DMS53 treated with DMSO at 0.1 percent for 48 hours (cell line): ENCODE results near the gene SPEG.

ENCODE experiments used
- DNase-seq: peaks from one replicate; lab custom pipeline; 2025; ENCODE audit not compliant: unreplicated experiment; lab: John Stamatoyannopoulos, UW

Gene SPEG

GRCh38 chr2:219423652-219424377, 10.8 kb upstream of the SPEG start:
- no peak for DNase-seq

GRCh38 chr2:219425238-219426067, 9.2 kb upstream of the SPEG start:
- DNase-seq, result no peak

GRCh38 chr2:219426068-219426443, 8.6 kb upstream of the SPEG start:
- DNase-seq, result no peak

- DNase-seq, result no peak
These were observed 8.0 kb upstream of the SPEG start for GRCh38 chr2:219426534-219427136.

DNA sequence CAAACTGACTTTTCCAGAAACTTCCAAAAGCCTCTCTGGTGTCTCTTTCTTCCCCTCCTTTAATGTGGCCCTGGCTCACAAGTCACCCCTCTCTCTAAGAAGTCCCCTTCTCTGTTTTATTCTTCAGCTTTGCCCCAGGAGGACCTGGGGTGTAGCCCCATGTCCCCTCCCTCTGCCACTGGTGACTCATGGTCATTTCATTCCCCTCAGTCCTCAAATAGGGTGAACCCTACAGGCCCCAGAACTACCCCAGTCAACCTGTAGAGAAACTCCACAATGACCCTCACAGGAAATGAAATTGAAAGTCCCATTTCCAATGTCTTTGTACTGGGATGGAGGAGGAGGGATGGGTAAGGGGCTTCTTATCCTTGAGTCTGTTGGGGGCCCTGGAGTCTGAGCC, 6.2 kb upstream of the SPEG start:
- no peak for DNase-seq

DNA sequence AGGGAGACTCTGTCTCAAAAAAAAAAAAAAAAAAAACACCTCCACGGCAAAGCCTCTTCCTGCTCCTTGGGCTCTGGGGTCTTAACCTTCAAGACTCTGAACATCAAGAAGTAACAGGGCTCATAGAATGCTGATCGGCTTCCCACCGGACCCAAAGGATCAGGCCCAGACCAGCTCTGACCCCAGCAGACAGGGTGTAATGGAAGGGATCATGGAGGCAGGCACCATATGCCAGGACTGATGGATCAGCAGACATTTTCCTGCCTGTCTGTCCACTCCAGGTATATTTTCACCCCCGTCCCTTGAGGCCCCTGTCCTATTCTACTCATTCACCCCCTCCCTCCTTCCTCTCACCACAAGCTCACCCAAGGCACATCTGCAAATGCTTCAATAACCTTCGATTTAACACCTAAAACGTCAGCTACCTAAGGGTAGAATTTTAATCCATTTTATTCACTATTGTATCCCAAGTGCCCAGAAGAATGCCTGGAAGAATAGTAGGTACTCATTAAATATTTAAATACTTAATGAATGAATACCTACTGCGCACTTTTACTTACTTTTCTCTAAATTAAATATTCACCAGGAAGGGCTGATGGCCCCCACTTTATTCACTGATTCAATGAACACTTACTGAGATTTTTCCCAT, 4.6 kb upstream of the SPEG start:
- no peak for DNase-seq

- no peak for DNase-seq
These were observed 3.7 kb upstream of the SPEG start for GRCh38 chr2:219430633-219431615.

GRCh38 chr2:219433666-219434467, 776 bp upstream of the SPEG start:
- no peak for DNase-seq

- DNase-seq, result no peak
These were observed 250 bp upstream of the SPEG start for GRCh38 chr2:219434468-219434717.

- DNase-seq, result no peak
These were observed 1.1 kb downstream of the SPEG start for GRCh38 chr2:219435701-219436100.

GRCh38 chr2:219436491-219436890, 1.8 kb downstream of the SPEG start:
- DNase-seq, result no peak

- DNase-seq, result no peak
These were observed 2.5 kb downstream of the SPEG start for GRCh38 chr2:219437141-219437540.

GRCh38 chr2:219437690-219438206, 3.1 kb downstream of the SPEG start:
- DNase-seq, result no peak

DNA sequence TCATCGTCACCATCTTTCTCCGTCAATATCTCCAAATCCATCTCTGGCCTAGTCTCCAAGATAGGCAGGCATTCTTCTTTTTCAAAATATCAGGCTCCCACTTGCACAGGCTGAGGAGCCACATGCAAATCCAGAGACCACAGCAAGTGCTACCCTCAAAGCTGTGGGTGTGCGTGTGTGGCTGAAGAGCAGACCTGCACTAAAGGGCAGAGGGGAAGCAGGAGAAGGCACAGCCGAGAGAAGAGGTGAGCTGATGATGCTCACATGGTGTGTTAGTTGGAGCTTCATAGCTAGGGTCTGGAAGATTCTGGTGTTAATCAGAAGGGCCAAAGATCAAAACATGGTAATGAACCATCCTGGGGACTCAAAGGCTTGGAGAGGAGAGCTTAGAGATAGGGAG, 3.8 kb downstream of the SPEG start:
- DNase-seq, result no peak

GRCh38 chr2:219439506-219439905, 4.9 kb downstream of the SPEG start:
- DNase-seq, result no peak

DNA sequence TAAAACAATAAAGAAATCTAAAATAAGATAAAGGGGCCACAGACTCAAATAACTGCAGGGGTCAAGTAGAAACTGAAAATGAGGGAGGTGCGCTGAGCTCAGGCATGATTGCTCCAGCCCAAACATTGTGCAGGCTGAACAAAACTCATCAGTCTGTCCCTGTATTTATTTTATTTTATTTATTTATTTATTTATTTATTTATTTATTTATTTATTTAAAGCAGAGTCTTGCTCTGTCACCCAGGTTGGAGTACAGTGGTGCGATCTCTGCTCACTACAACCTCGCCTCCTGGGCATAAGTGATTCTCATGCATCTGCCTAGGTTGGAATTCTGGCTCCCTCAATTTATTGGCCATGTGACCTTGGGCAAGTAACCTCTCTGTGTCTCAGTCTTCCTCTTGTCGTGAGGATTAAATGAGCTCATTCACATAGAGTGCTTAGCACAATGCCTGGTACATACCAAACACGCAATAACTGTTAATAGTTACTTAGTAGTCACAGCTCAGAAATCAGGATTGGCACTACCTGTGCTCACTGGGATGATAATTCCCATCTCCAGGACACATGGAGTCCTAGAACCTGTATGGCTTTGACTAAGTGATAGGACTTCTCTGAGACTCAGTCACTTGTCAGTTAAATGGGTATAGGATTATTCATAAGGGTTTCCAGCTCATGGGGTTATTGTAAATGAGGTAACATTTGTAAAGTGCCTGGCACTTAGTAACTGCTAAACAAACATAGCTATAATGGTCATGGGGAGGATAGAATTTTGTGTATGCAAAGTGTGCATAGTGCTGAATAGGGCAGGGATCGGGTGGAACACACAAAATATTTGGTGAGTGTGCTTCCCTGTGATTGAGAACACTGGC, 6.0 kb downstream of the SPEG start:
- DNase-seq, result peak; percentile 10

- peak; percentile 14 for DNase-seq
These were observed 7.0 kb downstream of the SPEG start for GRCh38 chr2:219441451-219442255.
